CD14-positive monocyte (primary cell): ENCODE measurements around the gene ZSWIM5. TPM values are rescaled to one million over a fixed set of nuclear protein-coding genes. Genes with fewer than 3 reads are reported as not detected.
A peak's percentile ranks its signal among the peaks of the same experiment; 100 is the strongest.
"Not testable (repeated sequence)": the region's sequence is repeated elsewhere in the genome, so short reads cannot be mapped to it uniquely, and the experiment has no call there.

ENCODE experiments used
- DNase-seq, 3 donors: peaks; one replicate each; pipeline ENCODE4 v3.0.0-alpha.2; 2011 to 2022
- H2AFZ ChIP-seq: 2 replicates; pipeline ENCODE4 v1.6.0; 2012; ENCODE audit warnings: mild to moderate bottlenecking, low read depth, low read length, inconsistent platforms; ENCODE audit not compliant: insufficient read depth, poor library complexity, severe bottlenecking
- H3K27ac ChIP-seq, 2 donors: 1 replicate in 1 of 2; 2 replicates in 1 of 2; pipeline ENCODE4 v1.5.1; 2012 to 2013; ENCODE audit warnings: low read length in 2 of 2, control low read depth in 1 of 2, inconsistent platforms in 1 of 2, low read depth in 1 of 2, mild to moderate bottlenecking in 1 of 2
- H3K27me3 ChIP-seq, 2 donors: one replicate each; pipeline versions ENCODE4 v1.6.0 to v1.6.1; 2011 to 2013; ENCODE audit warnings: low read length in 2 of 2; ENCODE audit not compliant: control insufficient read depth in 2 of 2, insufficient read depth in 2 of 2
- H3K36me3 ChIP-seq, 2 donors: replicated peaks in 1 of 2; 1 replicate in 1 of 2; 2 replicates in 1 of 2; pipeline versions ENCODE4 v1.5.1 to v1.6.1; 2012 to 2013; ENCODE audit warnings: low read length in 2 of 2, control low read depth in 1 of 2, inconsistent platforms in 1 of 2, mild to moderate bottlenecking in 1 of 2; ENCODE audit not compliant: insufficient read depth in 2 of 2, control insufficient read depth in 1 of 2
- H3K4me1 ChIP-seq, 2 donors: 1 replicate in 1 of 2; 2 replicates in 1 of 2; pipeline versions ENCODE4 v1.5.1 to v1.6.1; 2012 to 2013; ENCODE audit warnings: low read length in 2 of 2, control low read depth in 1 of 2, inconsistent platforms in 1 of 2, mild to moderate bottlenecking in 1 of 2, moderate library complexity in 1 of 2; ENCODE audit not compliant: insufficient read depth in 2 of 2, control insufficient read depth in 1 of 2
- H3K4me2 ChIP-seq: replicated peaks from 2 replicates; pipeline ENCODE3; 2012; ENCODE audit warnings: low read length, moderate library complexity, mild to moderate bottlenecking; ENCODE audit not compliant: poor library complexity, severe bottlenecking; ENCODE audit errors: extremely low read depth
- H3K4me3 ChIP-seq, 3 experiments: fragments of 200-600 bp in 1 of 3; sonication (generic) in 1 of 3; replicated peaks in 1 of 3; 1 replicate in 2 of 3; 2 replicates in 1 of 3; pipeline ENCODE4 v1.5.1; 2011 to 2013; ENCODE audit warnings: low read length in 3 of 3, mild to moderate bottlenecking in 3 of 3, control low read depth in 2 of 3, low read depth in 2 of 3, inconsistent platforms in 1 of 3, moderate library complexity in 1 of 3
- H3K79me2 ChIP-seq: 2 replicates; pipeline ENCODE4 v1.6.0; 2012; ENCODE audit warnings: mild to moderate bottlenecking, control low read depth, inconsistent platforms, low read length, moderate library complexity; ENCODE audit not compliant: insufficient read depth
- H3K9ac ChIP-seq: 2 replicates; pipeline ENCODE4 v1.6.0; 2017; ENCODE audit warnings: low read length, mild to moderate bottlenecking; ENCODE audit not compliant: insufficient read depth, poor library complexity, severe bottlenecking
- H3K9me3 ChIP-seq, 2 donors: replicated peaks in 1 of 2; 1 replicate in 1 of 2; 2 replicates in 1 of 2; pipeline versions ENCODE4 v1.5.1 to v1.6.1; 2012 to 2013; ENCODE audit warnings: low read length in 2 of 2, control low read depth in 1 of 2; ENCODE audit not compliant: control insufficient read depth in 1 of 2, insufficient read depth in 1 of 2
- H4K20me1 ChIP-seq: 2 replicates; pipeline ENCODE4 v1.6.0; 2012; ENCODE audit warnings: mild to moderate bottlenecking, low read length, control low read depth, moderate library complexity; ENCODE audit not compliant: insufficient read depth
- H3K27ac Mint-ChIP-seq, 7 donors: one replicate each; pipeline ENCODE4 v1.8.0; 2020; ENCODE audit warnings: mild to moderate bottlenecking in 7 of 7, mixed read lengths in 7 of 7, moderate library complexity in 6 of 7, inconsistent platforms in 2 of 7
- H3K27me3 Mint-ChIP-seq, 3 donors: one replicate each; pipeline ENCODE4 v1.8.0; 2021 to 2022; ENCODE audit warnings: low read depth in 3 of 3, mild to moderate bottlenecking in 3 of 3, mixed read lengths in 3 of 3, moderate library complexity in 3 of 3, inconsistent platforms in 1 of 3
- H3K36me3 Mint-ChIP-seq, 2 donors: one replicate each; pipeline ENCODE4 v1.8.0; 2020; ENCODE audit warnings: mixed read lengths in 2 of 2, inconsistent platforms in 1 of 2, mild to moderate bottlenecking in 1 of 2
- H3K4me1 Mint-ChIP-seq: one replicate; pipeline ENCODE4 v1.8.0; 2020; ENCODE audit warnings: mild to moderate bottlenecking, mixed read lengths
- H3K4me3 Mint-ChIP-seq, 2 donors: one replicate each; pipeline ENCODE4 v1.8.0; 2020; ENCODE audit warnings: mild to moderate bottlenecking in 2 of 2, mixed read lengths in 2 of 2, moderate library complexity in 1 of 2
- H3K9me3 Mint-ChIP-seq, 7 donors: one replicate each; pipeline ENCODE4 v1.8.0; 2020 to 2022; ENCODE audit warnings: mixed read lengths in 7 of 7, mild to moderate bottlenecking in 6 of 7, moderate library complexity in 6 of 7, inconsistent platforms in 2 of 7
- CTCF ChIP-seq: fragments of 200-600 bp; IDR thresholded peaks from one replicate; pipeline ENCODE4 v1.8.0; 2022; ENCODE audit warnings: antibody characterized with exemption, mild to moderate bottlenecking
- WGBS: methylation state at CpG from one replicate; pipeline ENCODE4 v1.1.5; 2013; ENCODE audit warnings: missing lambda C conversion rate; ENCODE audit not compliant: insufficient coverage; 5-methylcytosine and 5-hydroxymethylcytosine counted together
- intact Hi-C, 2 donors: fragments of 100-400 bp; cut with micrococcal nuclease; formaldehyde crosslinking; loops; one replicate each; pipeline versions ENCODE4 v1.15.0 to v1.15.1; 2023
- polyA plus RNA-seq, 3 donors: library from polyadenylated mRNA; depleted of rRNA in 1 of 3; unstranded in 2 of 3; stranded (reverse) in 1 of 3; fragments of 300-500 nt in 2 of 3; fragments of >200 nt in 1 of 3; fragmentation: Illumina TruSeq in 2 of 3; gene quantifications; 1 replicate in 2 of 3; 2 replicates in 1 of 3; pipeline ENCODE4 v1.2.3, GENCODE V29; 2012 to 2021

The ZSWIM5 gene
- polyA plus RNA-seq, 3 donors: not detected

- H3K4me2 ChIP-seq: no peak overlapping the region
- H3K4me3 ChIP-seq: no peak overlapping the region
- H3K4me1 ChIP-seq: peaks cover 15 to 25% of the 10 kb centered on the region in 2 donors
- no peaks in the 10 kb centered on the region for H3K79me2 ChIP-seq
- no peaks in the 10 kb centered on the region for H3K9me3 Mint-ChIP-seq
- H3K27ac ChIP-seq: no peak overlapping the region
- 96% methylated on average over 14 of the region's 17 CpGs for WGBS
- H3K36me3 ChIP-seq: peaks cover 60 to 65% of the 10 kb centered on the region in 2 donors
- H3K4me3 Mint-ChIP-seq: no peak overlapping the region
- intact Hi-C loops: no loop called here
- no peaks in the 10 kb centered on the region for H3K9me3 ChIP-seq
- no peak overlapping the region for H3K9ac ChIP-seq
- DNase-seq: no peak
- H2AFZ ChIP-seq: no peak overlapping the region
- peaks cover 25% of the 10 kb centered on the region for H3K4me1 Mint-ChIP-seq
- H3K36me3 Mint-ChIP-seq: peaks cover 61 to 65% of the 10 kb centered on the region in 2 donors
- no peaks in the 10 kb centered on the region for H4K20me1 ChIP-seq
- H3K27me3 Mint-ChIP-seq: peaks cover 0 to 1% (median 0%) of the 10 kb centered on the region in 3 donors
- no peaks in the 10 kb centered on the region for H3K27me3 ChIP-seq
- peak overlapping the region in 3 of 7 donors; percentile 35 to 61 (median 56) for H3K27ac Mint-ChIP-seq
- no peak for TF ChIP-seq CTCF
Measured at GRCh38 chr1:45002650-45003645, 203.5 kb downstream of the ZSWIM5 start.

- DNase-seq, H3K9ac ChIP-seq, intact Hi-C loops, H2AFZ ChIP-seq, H3K4me3 Mint-ChIP-seq, H3K4me2 ChIP-seq, H3K27me3 Mint-ChIP-seq, H4K20me1 ChIP-seq, H3K9me3 ChIP-seq, H3K9me3 Mint-ChIP-seq, H3K4me3 ChIP-seq, H3K79me2 ChIP-seq, H3K27me3 ChIP-seq: not testable (repeated sequence)
- H3K4me1 ChIP-seq: peaks cover 15 to 25% of the 10 kb centered on the region in 2 donors
- Mint-ChIP-seq H3K27ac (peak overlapping the region in 5 of 7 donors; percentile 73 to 88 (median 81)), H3K36me3 (peaks cover 48 to 52% of the 10 kb centered on the region in 2 donors), H3K4me1 (peaks cover 25% of the 10 kb centered on the region)
- 100% methylated on average over 4 of the region's 8 CpGs for WGBS
- H3K27ac ChIP-seq: peak overlapping the region; percentile 43 to 55
- peaks cover 46 to 51% of the 10 kb centered on the region in 2 donors for H3K36me3 ChIP-seq
Measured at GRCh38 chr1:45001576-45001975, 204.8 kb downstream of the ZSWIM5 start.
